Smooth muscle cell of bladder (primary cell): ENCODE data around the gene ACTL6A. TPM values are rescaled to one million over a fixed set of nuclear protein-coding genes. Genes with fewer than 3 reads are reported as not detected.

Source experiments
- total RNA-seq: library from RNA; depleted of rRNA; stranded (reverse); fragments of >200 nt; gene quantifications from 2 replicates; pipeline ENCODE4 v1.2.3, GENCODE V29; 2014

The ACTL6A gene
- total RNA-seq, result 36.7 and 40.4 TPM in 2 replicates

DNA sequence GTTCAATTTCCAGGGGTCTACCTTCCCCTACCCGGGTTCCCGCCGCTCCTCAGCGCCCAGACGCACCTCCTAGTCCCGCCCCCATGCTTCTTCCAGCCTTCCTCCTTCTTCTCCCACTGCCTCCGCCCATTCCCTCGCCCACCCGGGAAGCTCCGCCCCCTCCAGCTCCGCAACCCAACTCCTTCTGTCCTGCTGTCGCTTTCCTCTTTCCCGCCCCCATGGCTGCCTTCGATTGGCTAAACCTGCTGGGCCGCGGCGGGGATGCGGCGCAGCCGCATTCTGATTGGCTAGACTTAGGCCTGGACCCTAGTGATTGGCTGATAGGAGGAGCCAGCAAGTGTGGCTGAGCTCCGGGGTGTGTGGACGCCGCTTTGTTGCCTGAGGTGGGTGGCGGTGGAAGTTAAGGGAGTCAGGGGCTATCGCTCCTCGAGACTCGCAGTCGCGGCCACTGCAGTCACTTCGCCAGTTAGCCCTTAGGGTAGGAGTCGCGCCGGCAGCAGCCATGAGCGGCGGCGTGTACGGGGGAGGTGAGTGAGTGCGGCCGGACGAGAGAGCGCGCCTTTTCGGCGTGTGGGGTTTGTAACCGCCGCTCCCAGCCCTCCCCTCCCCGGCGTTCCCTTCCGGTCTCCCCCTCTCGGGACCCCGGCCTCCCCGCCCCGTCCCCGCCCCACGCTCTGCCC lies at the start of gene ACTL6A:
TSS of gene ACTL6A (plus strand) at position 336 of the 680 bp plus-strand sequence. CDS start at position 503, 167 bp downstream.

DNA sequence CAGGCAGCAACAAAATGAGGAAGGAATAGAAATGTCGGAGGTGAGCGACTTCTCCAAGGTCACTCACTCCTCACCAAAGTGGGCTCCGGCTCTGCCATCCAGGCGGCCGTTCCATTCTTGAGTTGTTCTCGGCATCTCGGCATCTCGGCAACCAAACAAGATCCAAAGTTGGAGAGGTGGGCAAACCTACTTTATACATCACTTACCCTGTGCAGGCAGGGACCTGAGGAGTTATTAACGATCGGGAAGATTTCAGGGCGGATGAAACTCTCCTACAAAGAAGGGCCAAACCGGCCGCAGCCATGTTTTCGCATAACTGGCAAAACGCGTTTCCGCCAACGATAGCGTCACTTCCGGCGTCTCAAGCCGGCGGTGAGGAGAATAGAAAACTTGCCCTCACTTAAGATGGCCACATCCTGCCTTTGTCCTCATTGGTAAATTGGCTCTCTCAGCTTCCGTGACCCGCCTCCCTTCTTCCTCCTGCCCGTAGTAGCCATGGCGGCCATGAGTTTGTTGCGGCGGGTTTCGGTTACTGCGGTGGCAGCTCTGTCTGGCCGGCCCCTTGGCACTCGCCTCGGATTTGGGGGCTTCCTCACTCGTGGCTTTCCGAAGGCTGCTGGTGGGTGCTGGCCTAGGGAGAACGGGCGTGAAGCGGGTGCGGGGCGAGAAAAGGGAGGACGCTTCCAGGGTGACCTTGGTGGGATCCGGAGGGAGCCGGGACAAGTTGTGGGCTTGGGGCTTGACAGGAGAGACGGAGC lies 41.8 kb downstream of the ACTL6A start, which contains the start of the genes MRPL47 and NDUFB5:
TSS of gene MRPL47 (minus strand) at position 318 of the 758 bp plus-strand sequence. CDS start at position 304, 14 bp downstream.
TSS of gene NDUFB5 (plus strand) at position 474 of the 758 bp plus-strand sequence. CDS start at position 496, 22 bp downstream.

Other genes with a start within 250 kb of the ACTL6A start
- 35.4 and 37.0 TPM in 2 replicates for gene ZNF639, start 239.9 kb upstream of the ACTL6A start, total RNA-seq
- 41.1 and 48.9 TPM in 2 replicates for gene MFN1, start 215.2 kb upstream of the ACTL6A start, total RNA-seq
- 51.2 and 52.0 TPM in 2 replicates for gene GNB4, start 111.5 kb upstream of the ACTL6A start, total RNA-seq
- 36.9 and 38.1 TPM in 2 replicates for gene MRPL47, start 41.7 kb downstream of the ACTL6A start, total RNA-seq
- gene NDUFB5, start 41.9 kb downstream of the ACTL6A start, total RNA-seq, result 182 and 189 TPM in 2 replicates
- 4.1 and 7.9 TPM in 2 replicates for gene USP13, start 90.1 kb downstream of the ACTL6A start, total RNA-seq